Measurements from ENCODE around the gene CCHCR1.
"Not testable (repeated sequence)": the region's sequence is repeated elsewhere in the genome, so short reads cannot be mapped to it uniquely, and the experiment has no call there.

CCHCR1 gene

DNA sequence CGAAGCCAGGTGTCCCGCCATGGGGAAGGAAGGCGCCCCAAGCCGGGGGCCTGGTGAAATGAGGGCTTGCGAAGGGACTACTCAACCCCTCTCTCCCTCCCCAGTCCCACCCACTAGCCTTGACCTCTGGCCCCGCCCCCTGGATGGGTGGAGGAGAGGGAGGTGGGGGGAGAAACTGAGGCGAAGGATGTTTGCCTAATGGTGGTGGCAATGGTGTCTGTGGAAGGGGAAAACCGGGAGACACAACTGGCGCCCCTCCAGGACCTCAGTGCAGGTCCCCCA, 12.9 kb upstream of the CCHCR1 start, which contains the start of gene POU5F1:
Gene POU5F1, minus strand, starts transcription at position 83 of the 282 bp plus-strand sequence. Its CDS starts 62 bp downstream, at position 21.
- H3K79me2 ChIP-seq = no peaks in the 10 kb centered on the region
- no peak within 1 kb of the TSS for H2AFZ ChIP-seq
- H3K4me3 ChIP-seq (ENCODE audit: low read depth, low read length) = no peak within 1 kb of the TSS
- H3K9me3 ChIP-seq (ENCODE audit: control insufficient read depth, low read length) = no peaks in the 10 kb centered on the region
- no peak within 1 kb of the TSS for H3K27ac ChIP-seq
- no peak within 1 kb of the TSS for H3K9ac ChIP-seq
- H3K4me1 ChIP-seq = no peaks in the 10 kb centered on the region
- H3K27me3 ChIP-seq (ENCODE audit: control insufficient read depth, insufficient read depth, low read length) = no peaks in the 10 kb centered on the region
- H3K36me3 ChIP-seq (ENCODE audit: control insufficient read depth, insufficient read depth, low read length) = no peaks in the 10 kb centered on the region
- TF ChIP-seq CTCF (IDR thresholded peaks at IDR 0.05) = no peak
- no peak within 1 kb of the TSS for H3K4me2 ChIP-seq (ENCODE audit: low read length)

- not testable (repeated sequence) for H3K36me3 ChIP-seq (ENCODE audit: control insufficient read depth, insufficient read depth, low read length); H3K4me3 ChIP-seq (ENCODE audit: low read depth, low read length); H3K9ac ChIP-seq; H3K4me1 ChIP-seq; H3K27me3 ChIP-seq (ENCODE audit: control insufficient read depth, insufficient read depth, low read length); H3K9me3 ChIP-seq (ENCODE audit: control insufficient read depth, low read length); H2AFZ ChIP-seq; H3K4me2 ChIP-seq (ENCODE audit: low read length); H3K27ac ChIP-seq; H3K79me2 ChIP-seq
These were observed 12.4 kb upstream of the CCHCR1 start for GRCh38 chr6:31169858-31170599.

- Histone ChIP-seq H3K79me2 (no peaks in the 10 kb centered on the region), H3K27ac (no peak overlapping the region)
These were observed 11.7 kb upstream of the CCHCR1 start for GRCh38 chr6:31169123-31169857.

GRCh38 chr6:31168606-31169005, 11.0 kb upstream of the CCHCR1 start:
- Histone ChIP-seq H2AFZ (no peak overlapping the region), H3K27ac (no peak overlapping the region), H3K9me3 (ENCODE audit: control insufficient read depth, low read length) (no peaks in the 10 kb centered on the region), H3K4me1 (peaks cover 4% of the 10 kb centered on the region), H3K36me3 (ENCODE audit: control insufficient read depth, insufficient read depth, low read length) (no peaks in the 10 kb centered on the region), H3K9ac (no peak overlapping the region), H3K4me2 (ENCODE audit: low read length) (no peak overlapping the region), H3K4me3 (ENCODE audit: low read depth, low read length) (no peak overlapping the region), H3K27me3 (ENCODE audit: control insufficient read depth, insufficient read depth, low read length) (no peaks in the 10 kb centered on the region), H3K79me2 (no peaks in the 10 kb centered on the region)
- TF ChIP-seq CTCF (IDR thresholded peaks at IDR 0.05) = no peak

More at GRCh38 chr6:31169123-31169857, 11.7 kb upstream of the CCHCR1 start:
- no peak overlapping the region for H3K4me3 ChIP-seq (ENCODE audit: low read depth, low read length)
- TF ChIP-seq CTCF (IDR thresholded peaks at IDR 0.05) = no peak
- H3K9ac ChIP-seq = no peak overlapping the region
- no peaks in the 10 kb centered on the region for H3K27me3 ChIP-seq (ENCODE audit: control insufficient read depth, insufficient read depth, low read length)
- no peak overlapping the region for H3K4me2 ChIP-seq (ENCODE audit: low read length)
- no peaks in the 10 kb centered on the region for H3K36me3 ChIP-seq (ENCODE audit: control insufficient read depth, insufficient read depth, low read length)
- H2AFZ ChIP-seq = no peak overlapping the region
- H3K4me1 ChIP-seq = no peaks in the 10 kb centered on the region
- H3K9me3 ChIP-seq (ENCODE audit: control insufficient read depth, low read length) = no peaks in the 10 kb centered on the region

GRCh38 chr6:31165986-31166385, 8.4 kb upstream of the CCHCR1 start:
- no peak for TF ChIP-seq CTCF (IDR thresholded peaks at IDR 0.05)
- H3K9me3 ChIP-seq (ENCODE audit: control insufficient read depth, low read length) = no peaks in the 10 kb centered on the region
- no peaks in the 10 kb centered on the region for H3K79me2 ChIP-seq
- H3K4me1 ChIP-seq = peaks cover 4% of the 10 kb centered on the region
- H3K27ac ChIP-seq = no peak overlapping the region
- no peaks in the 10 kb centered on the region for H3K27me3 ChIP-seq (ENCODE audit: control insufficient read depth, insufficient read depth, low read length)
- H3K4me2 ChIP-seq (ENCODE audit: low read length) = no peak overlapping the region
- no peak overlapping the region for H2AFZ ChIP-seq
- H3K9ac ChIP-seq = no peak overlapping the region
- H3K4me3 ChIP-seq (ENCODE audit: low read depth, low read length) = no peak overlapping the region
- no peaks in the 10 kb centered on the region for H3K36me3 ChIP-seq (ENCODE audit: control insufficient read depth, insufficient read depth, low read length)

GRCh38 chr6:31165064-31165832, 7.6 kb upstream of the CCHCR1 start:
- not testable (repeated sequence) for H3K79me2 ChIP-seq; H3K9me3 ChIP-seq (ENCODE audit: control insufficient read depth, low read length); H3K36me3 ChIP-seq (ENCODE audit: control insufficient read depth, insufficient read depth, low read length)

GRCh38 chr6:31164475-31165063, 7.0 kb upstream of the CCHCR1 start:
- not testable (repeated sequence) for H3K4me3 ChIP-seq (ENCODE audit: low read depth, low read length); H3K9ac ChIP-seq; H3K79me2 ChIP-seq

More at GRCh38 chr6:31165064-31165832, 7.6 kb upstream of the CCHCR1 start:
- H3K4me3 ChIP-seq (ENCODE audit: low read depth, low read length); H3K27ac ChIP-seq; H3K4me1 ChIP-seq; H2AFZ ChIP-seq; H3K4me2 ChIP-seq (ENCODE audit: low read length); H3K27me3 ChIP-seq (ENCODE audit: control insufficient read depth, insufficient read depth, low read length); H3K9ac ChIP-seq: not testable (repeated sequence)

More at GRCh38 chr6:31164475-31165063, 7.0 kb upstream of the CCHCR1 start:
- H3K36me3 ChIP-seq (ENCODE audit: control insufficient read depth, insufficient read depth, low read length); H3K27me3 ChIP-seq (ENCODE audit: control insufficient read depth, insufficient read depth, low read length); H3K4me2 ChIP-seq (ENCODE audit: low read length); H3K4me1 ChIP-seq; H3K27ac ChIP-seq; H3K9me3 ChIP-seq (ENCODE audit: control insufficient read depth, low read length); H2AFZ ChIP-seq: not testable (repeated sequence)
